HEK293 (cell line): ENCODE results near the gene ZNRF1.
A peak's percentile ranks its signal among the peaks of the same experiment; 100 is the strongest.

Source experiments
- CTCF ChIA-PET: fragments of 350-600 bp; formaldehyde crosslinking; extraction: SDS; loops from one replicate; lab custom pipeline; 2021; ENCODE audit warnings: antibody characterized with exemption; lab: Yijun Ruan, JAX
- POLR2A ChIA-PET: fragments of 300-600 bp; formaldehyde crosslinking; extraction: SDS; loops from one replicate; lab custom pipeline; 2020; ENCODE audit warnings: antibody characterized with exemption, inconsistent platforms; lab: Yijun Ruan, JAX
- H3K27ac ChIP-seq: fragments of 200-500 bp; sonication (Bioruptor generic); 2 replicates; pipeline ENCODE4 v1.5.1; 2014; ENCODE audit warnings: low read depth, low read length, control low read depth, inconsistent platforms; ENCODE audit errors: extremely low read depth
- H3K36me3 ChIP-seq, 2 experiments: fragments of 200-500 bp in 1 of 2; sonication (Bioruptor generic) in 1 of 2; 1 replicate in 1 of 2; 2 replicates in 1 of 2; pipeline ENCODE4 v1.5.1; 2014 to 2017; ENCODE audit warnings: inconsistent platforms in 2 of 2, low read length in 2 of 2; ENCODE audit not compliant: control insufficient read depth in 2 of 2, insufficient read depth in 1 of 2
- H3K4me1 ChIP-seq: fragments of 200-500 bp; sonication (Bioruptor generic); 2 replicates; pipeline ENCODE4 v1.5.1; 2014; ENCODE audit warnings: mild to moderate bottlenecking, low read length, inconsistent platforms; ENCODE audit not compliant: control insufficient read depth, insufficient read depth
- H3K4me3 ChIP-seq: 2 replicates; pipeline ENCODE4 v1.5.1; 2011; ENCODE audit warnings: low read depth, mild to moderate bottlenecking, control low read depth, low read length, moderate library complexity
- H3K9me3 ChIP-seq: fragments of 200-500 bp; sonication (Bioruptor generic); 2 replicates; pipeline ENCODE4 v1.5.1; 2014; ENCODE audit warnings: low read depth, low read length, inconsistent platforms; ENCODE audit not compliant: control insufficient read depth, insufficient read depth
- AEBP2 ChIP-seq: fragments of 450-650 bp; formaldehyde crosslinking; IDR thresholded peaks from 2 replicates; pipeline ENCODE4 v1.5.1; 2016; ENCODE audit warnings: missing biosample characterization, missing genetic modification characterization, borderline replicate concordance
- BCL11A ChIP-seq: fragments of 450-650 bp; formaldehyde crosslinking; IDR thresholded peaks from 2 replicates; pipeline ENCODE4 v1.5.1; 2016; ENCODE audit warnings: low read depth, missing biosample characterization, missing genetic modification characterization
- INSM2 ChIP-seq: fragments of 450-650 bp; formaldehyde crosslinking; IDR thresholded peaks from 2 replicates; pipeline ENCODE4 v1.5.1; 2016; ENCODE audit warnings: missing biosample characterization, missing genetic modification characterization
- PBX3 ChIP-seq: sonication (generic); formaldehyde crosslinking; IDR thresholded peaks from 2 replicates; pipeline ENCODE4 v1.8.1; 2022; ENCODE audit warnings: mild to moderate bottlenecking, moderate library complexity, missing genetic modification reagents
- PRDM4 ChIP-seq: fragments of 450-650 bp; formaldehyde crosslinking; IDR thresholded peaks from 2 replicates; pipeline ENCODE4 v1.5.1; 2017; ENCODE audit warnings: missing biosample characterization, missing genetic modification characterization
- PRDM6 ChIP-seq: fragments of 450-650 bp; formaldehyde crosslinking; IDR thresholded peaks from 2 replicates; pipeline ENCODE4 v1.5.1; 2017; ENCODE audit warnings: missing biosample characterization, missing genetic modification characterization
- TRIM28 ChIP-seq: IDR thresholded peaks from 2 replicates; pipeline ENCODE4 v1.6.1; 2011; ENCODE audit warnings: low read length, control low read depth, borderline replicate concordance
- YY1 ChIP-seq: fragments of 450-650 bp; formaldehyde crosslinking; IDR thresholded peaks from 2 replicates; pipeline ENCODE4 v1.5.1; 2018; ENCODE audit warnings: missing biosample characterization, missing genetic modification characterization
- ZBTB7A ChIP-seq: fragments of 450-650 bp; formaldehyde crosslinking; IDR thresholded peaks from 2 replicates; pipeline ENCODE4 v1.5.1; 2016; ENCODE audit warnings: low read depth, missing biosample characterization, missing genetic modification characterization
- ZBTB8A ChIP-seq: fragments of 450-650 bp; formaldehyde crosslinking; IDR thresholded peaks from 2 replicates; pipeline ENCODE4 v1.5.1; 2016; ENCODE audit warnings: missing biosample characterization, missing genetic modification characterization
- ZNF133 ChIP-seq: fragments of 450-650 bp; formaldehyde crosslinking; IDR thresholded peaks from 2 replicates; pipeline ENCODE4 v1.5.1; 2016; ENCODE audit warnings: missing biosample characterization, missing genetic modification characterization
- ZNF157 ChIP-seq: fragments of 450-650 bp; formaldehyde crosslinking; IDR thresholded peaks from 2 replicates; pipeline ENCODE4 v1.5.1; 2016; ENCODE audit warnings: missing biosample characterization, missing genetic modification characterization
- ZNF184 ChIP-seq: fragments of 450-650 bp; IDR thresholded peaks from 2 replicates; pipeline ENCODE4 v1.5.1; 2018; ENCODE audit warnings: missing biosample characterization, mild to moderate bottlenecking, missing genetic modification characterization
- ZNF350 ChIP-seq: fragments of 450-650 bp; formaldehyde crosslinking; IDR thresholded peaks from 2 replicates; pipeline ENCODE4 v1.5.0; 2017; ENCODE audit warnings: missing biosample characterization, mild to moderate bottlenecking, missing genetic modification characterization
- ZNF37A ChIP-seq: fragments of 450-650 bp; IDR thresholded peaks from 2 replicates; pipeline ENCODE4 v1.5.1; 2018; ENCODE audit warnings: missing biosample characterization, missing genetic modification characterization
- ZNF558 ChIP-seq: fragments of 450-650 bp; formaldehyde crosslinking; IDR thresholded peaks from 2 replicates; pipeline ENCODE4 v1.5.1; 2016; ENCODE audit warnings: missing biosample characterization, missing genetic modification characterization
- ZNF580 ChIP-seq: fragments of 450-650 bp; formaldehyde crosslinking; IDR thresholded peaks from 2 replicates; pipeline ENCODE4 v1.5.1; 2016; ENCODE audit warnings: missing biosample characterization, missing genetic modification characterization
- ZNF629 ChIP-seq: fragments of 450-650 bp; formaldehyde crosslinking; IDR thresholded peaks from 2 replicates; pipeline ENCODE4 v1.5.1; 2017; ENCODE audit warnings: missing biosample characterization, missing genetic modification characterization
- ZNF639 ChIP-seq: fragments of 450-650 bp; formaldehyde crosslinking; IDR thresholded peaks from 2 replicates; pipeline ENCODE4 v1.5.1; 2016; ENCODE audit warnings: missing biosample characterization, missing genetic modification characterization
- ZNF777 ChIP-seq: fragments of 450-650 bp; formaldehyde crosslinking; IDR thresholded peaks from 2 replicates; pipeline ENCODE4 v1.5.1; 2017; ENCODE audit warnings: missing biosample characterization, missing genetic modification characterization, borderline replicate concordance
- ZNF837 ChIP-seq: fragments of 450-650 bp; formaldehyde crosslinking; IDR thresholded peaks from 2 replicates; pipeline ENCODE4 v1.5.1; 2016; ENCODE audit warnings: missing biosample characterization, missing genetic modification characterization
- ZSCAN16 ChIP-seq: fragments of 450-650 bp; formaldehyde crosslinking; IDR thresholded peaks from 2 replicates; pipeline ENCODE4 v1.5.1; 2016; ENCODE audit warnings: missing biosample characterization, missing genetic modification characterization
- TF ChIP-seq, protein P1 (sequence below): fragments of 450-650 bp; formaldehyde crosslinking; IDR thresholded peaks from 2 replicates; pipeline ENCODE4 v1.5.1; 2016; ENCODE audit warnings: missing biosample characterization, missing genetic modification characterization

ZNRF1 gene

DNA sequence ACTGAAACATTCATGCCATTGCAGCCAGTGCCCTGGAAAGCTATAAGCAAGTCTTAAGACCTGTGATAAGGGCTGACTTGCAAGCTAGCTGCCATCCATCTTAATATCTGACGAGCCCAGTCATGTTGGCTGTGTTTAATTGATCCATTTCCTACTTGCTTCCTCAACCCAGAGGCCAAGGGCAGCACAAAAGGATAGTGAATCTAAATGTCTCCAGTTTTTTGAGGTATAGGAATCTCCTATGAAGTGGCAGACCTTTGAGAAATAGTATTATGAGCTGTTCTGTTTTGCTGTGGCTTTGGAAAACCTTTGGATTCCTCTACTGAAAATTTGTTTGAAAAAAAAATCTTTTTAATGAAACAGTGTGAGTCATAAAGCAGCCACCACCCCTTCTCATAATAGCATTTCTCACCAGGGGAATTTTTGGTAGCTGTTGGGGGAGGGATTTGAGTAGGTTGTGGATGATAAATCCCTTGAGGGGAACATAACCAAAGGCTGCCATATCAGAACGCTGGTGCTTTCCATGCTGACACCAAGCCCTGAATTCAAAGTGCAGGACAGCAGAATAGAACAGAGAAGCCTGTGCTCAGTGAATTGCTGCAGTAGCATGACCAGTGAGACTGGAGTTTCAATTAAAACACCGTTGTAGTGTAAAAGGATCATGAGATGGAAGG lies 12.9 kb downstream of the ZNRF1 start:
- ChIA-PET POLR2A (interaction anchor here (1.1 kb wide), 1 partner anchor 27 kb away, joined by 3 read pairs; the partner anchor contains the start of gene WDR59), CTCF (interaction anchor here (0.5 to 2.2 kb wide), 4 partner anchors 14 to 131 kb away, joined by 4 to 6 read pairs (median 4); no protein-coding TSS in a partner anchor)
- Histone ChIP-seq H3K9me3 (no peaks in the 10 kb centered on the region), H3K4me1 (peaks cover 8% of the 10 kb centered on the region; the same call in 1 of the 2 replicates), H3K4me3 (no peak overlapping the region), H3K36me3 (no peaks in the 10 kb centered on the region), H3K27ac (peak overlapping the region; percentile 1; the same call in 1 of the 2 replicates)
- TF ChIP-seq PRDM4 (tag by site-specific recombination) (no peak), INSM2 (tag by site-specific recombination) (peak; percentile 67; the same call in 1 of the 2 replicates), TRIM28 (peak; percentile 82), PBX3 (CRISPR knock-in tag) (no peak), ZSCAN16 (tag by site-specific recombination) (no peak), ZNF157 (tag by site-specific recombination) (no peak), ZNF837 (no peak), ZNF184 (tag by site-specific recombination) (no peak), ZNF350 (tag by site-specific recombination) (no peak), BCL11A (tag by site-specific recombination) (no peak), ZBTB7A (tag by site-specific recombination) (no peak), ZNF37A (tag by site-specific recombination) (no peak), AEBP2 (tag by site-specific recombination) (no peak), ZBTB8A (tag by site-specific recombination) (no peak), ZNF777 (tag by site-specific recombination) (no peak), ZNF580 (no peak), ZNF629 (tag by site-specific recombination) (no peak), ZNF558 (tag by site-specific recombination) (no peak), PRDM6 (tag by site-specific recombination) (peak; percentile 74), ZNF639 (tag by site-specific recombination) (no peak), ZNF133 (tag by site-specific recombination) (no peak), YY1 (tag by site-specific recombination) (no peak)
- TF ChIP-seq, protein P1, sequence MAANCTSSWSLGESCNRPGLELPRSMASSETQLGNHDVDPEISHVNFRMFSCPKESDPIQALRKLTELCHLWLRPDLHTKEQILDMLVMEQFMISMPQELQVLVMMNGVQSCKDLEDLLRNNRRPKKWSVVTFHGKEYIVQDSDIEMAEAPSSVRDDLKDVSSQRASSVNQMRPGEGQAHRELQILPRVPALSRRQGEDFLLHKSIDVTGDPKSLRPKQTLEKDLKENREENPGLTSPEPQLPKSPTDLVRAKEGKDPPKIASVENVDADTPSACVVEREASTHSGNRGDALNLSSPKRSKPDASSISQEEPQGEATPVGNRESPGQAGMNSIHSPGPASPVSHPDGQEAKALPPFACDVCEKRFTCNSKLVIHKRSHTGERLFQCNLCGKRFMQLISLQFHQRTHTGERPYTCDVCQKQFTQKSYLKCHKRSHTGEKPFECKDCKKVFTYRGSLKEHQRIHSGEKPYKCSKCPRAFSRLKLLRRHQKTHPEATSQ = no peak
